ENCODE measurements around the gene CA11.
A peak's percentile ranks its signal among the peaks of the same experiment; 100 is the strongest.
"Not testable (repeated sequence)": the region's sequence is repeated elsewhere in the genome, so short reads cannot be mapped to it uniquely, and the experiment has no call there.

CA11 gene

DNA sequence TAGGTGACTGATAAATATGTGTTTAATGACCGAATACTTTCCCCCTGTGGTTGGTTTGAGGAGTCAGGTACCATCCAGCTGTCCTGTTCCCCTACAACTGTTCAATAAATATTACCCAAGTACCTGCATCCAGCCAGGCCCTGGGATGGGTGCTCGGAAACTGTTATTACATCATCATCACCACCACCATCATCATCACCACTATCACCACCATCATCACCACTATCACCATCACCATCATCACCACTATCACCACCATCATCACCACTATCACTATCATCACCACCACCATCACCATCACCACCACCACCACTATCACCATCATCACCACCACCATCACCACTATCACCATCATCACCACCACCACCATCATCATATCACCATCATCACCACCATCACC lies 22.8 kb upstream of the CA11 start:
- no peak for DNase-seq

DNA sequence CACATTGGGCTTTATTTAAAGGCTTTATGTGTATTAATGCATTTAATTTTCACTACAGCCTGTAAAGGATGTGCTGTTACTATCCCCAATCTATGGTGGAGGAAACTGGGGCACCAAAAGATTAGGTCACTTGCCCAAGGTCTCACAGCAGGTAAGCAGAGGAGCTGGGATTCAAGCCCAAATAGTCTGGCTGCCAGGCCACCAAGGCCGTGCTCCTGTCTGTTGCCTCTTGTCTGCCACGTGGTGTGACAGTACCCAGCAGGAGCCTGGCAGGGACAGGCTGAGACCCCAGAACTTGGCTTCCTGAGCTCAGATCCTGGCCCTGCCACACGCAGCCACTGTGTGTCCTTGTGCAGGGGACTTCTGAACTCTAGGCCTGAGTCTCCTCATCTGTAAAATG lies 22.3 kb upstream of the CA11 start:
- no peak for DNase-seq

DNA sequence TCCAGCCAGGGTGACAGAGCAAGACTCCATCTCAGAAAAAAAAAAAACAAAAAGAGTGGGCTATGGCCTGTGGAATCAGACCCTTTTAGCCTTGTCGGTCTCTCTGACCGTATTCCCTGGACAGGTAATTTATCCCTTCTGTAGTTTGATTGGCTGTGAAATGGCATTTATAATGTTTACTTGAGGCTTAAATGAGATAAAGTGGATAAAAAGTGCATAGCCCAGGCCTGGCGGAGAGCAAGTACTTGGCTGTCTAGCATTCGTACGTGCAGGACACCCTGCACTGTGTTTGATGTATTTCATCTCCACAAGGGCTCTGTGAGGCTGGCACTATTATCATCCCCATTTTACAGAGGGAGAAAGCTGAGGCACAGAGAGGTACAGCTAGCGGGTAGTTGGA lies 19.8 kb upstream of the CA11 start:
- DNase-seq = no peak

DNA sequence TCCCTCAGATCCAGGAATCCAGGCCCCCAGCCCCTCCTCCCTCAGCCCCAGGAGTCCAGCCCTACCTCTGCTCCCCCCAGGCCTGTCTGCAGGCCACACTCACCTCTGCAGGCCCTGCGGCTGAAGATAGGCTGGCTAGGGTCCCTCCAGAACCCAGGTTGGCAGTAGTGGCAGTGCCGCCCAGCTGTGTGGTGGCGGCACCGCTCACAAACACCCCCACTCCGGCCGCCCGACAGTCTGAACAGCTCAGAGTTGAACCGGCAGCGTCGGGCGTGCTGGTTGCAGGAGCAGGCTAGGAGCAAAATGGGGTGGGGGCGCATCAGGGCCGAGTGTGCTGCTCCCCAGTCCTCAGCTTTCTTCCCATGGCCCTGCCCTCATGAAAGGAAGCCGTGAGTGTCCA lies 18.5 kb upstream of the CA11 start:
- no peak for DNase-seq

DNA sequence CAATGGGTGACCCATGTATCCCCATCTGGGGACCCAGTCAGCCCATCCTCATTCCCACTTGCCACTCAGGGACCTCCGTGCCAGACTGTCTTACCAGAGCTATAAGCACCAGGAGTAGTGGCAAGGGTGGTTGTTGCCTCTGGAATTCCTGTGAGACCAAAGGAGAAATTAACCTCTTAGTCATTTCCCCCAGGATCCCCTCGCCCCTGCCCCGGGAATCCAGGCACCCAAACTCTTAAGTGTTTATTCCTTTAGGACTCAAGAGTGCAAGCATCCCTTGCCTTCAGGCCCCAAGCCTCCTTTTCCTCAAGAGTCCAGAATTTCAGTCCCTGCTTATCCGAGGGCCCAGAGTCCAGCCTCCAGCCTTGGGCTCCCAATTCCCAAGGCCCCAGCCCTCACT lies 17.7 kb upstream of the CA11 start:
- DNase-seq = no peak

DNA sequence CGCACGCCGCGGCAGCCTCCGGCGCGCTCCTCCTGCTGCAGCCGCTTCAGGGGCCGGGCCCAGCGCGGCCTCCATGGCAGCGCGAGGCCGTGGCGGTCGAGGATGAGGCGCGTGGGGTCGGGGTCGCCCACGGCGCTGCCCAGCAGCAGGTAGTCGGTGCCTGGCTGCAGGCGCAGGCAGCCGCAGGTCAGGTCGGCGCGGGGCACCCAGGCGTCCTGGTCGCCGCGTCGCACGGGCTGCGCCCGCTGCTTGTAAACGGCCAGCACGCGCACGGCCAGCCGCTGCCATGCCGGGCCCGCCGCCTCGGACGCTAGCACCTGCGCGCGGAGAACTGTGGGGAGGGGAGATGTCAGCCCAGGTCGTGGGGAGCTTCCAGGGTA lies 15.7 kb upstream of the CA11 start:
- DNase-seq = no peak

DNA sequence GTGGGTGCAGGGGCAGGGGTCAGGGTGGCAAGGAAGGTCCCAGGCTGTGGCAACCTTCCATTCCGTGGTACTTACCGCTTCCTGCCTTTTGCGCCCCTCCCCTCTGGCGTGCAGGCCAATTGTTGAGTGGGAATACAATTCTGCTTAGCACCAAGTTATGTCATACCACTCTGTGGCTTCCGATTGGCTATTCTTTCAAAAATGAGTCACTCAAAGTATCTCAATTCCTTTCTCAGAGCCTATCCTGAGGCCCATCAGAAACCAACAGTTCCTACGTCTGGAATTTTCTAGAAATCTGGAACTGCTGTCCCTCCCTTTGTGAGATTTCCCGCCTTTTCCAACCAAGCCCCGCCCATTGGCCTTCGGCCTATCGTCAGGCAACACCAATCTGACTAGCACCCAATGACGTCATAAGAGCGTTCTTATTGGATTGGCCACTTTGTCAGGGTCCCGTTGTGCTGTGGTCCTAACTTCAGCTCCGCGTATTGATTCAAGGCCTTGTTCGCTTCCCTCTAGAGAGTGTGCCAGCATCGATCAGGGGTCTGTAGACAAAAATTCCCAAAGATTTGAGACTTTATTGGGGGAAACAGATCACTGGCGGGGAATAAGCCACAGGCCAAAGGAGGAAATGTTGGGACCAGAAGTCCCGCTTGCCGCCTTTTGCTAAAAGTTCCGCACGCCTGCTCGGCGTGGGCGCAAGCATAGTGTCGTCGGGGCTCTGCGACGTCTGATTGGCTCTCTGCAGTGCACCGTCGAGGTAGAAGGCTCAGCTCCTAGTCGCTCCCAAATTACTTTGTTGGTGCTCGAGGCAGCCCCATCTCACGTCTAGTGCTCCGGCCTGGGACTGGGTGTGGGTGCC lies 15.1 kb upstream of the CA11 start:
- peak; percentile 90 to 91 for DNase-seq

DNA sequence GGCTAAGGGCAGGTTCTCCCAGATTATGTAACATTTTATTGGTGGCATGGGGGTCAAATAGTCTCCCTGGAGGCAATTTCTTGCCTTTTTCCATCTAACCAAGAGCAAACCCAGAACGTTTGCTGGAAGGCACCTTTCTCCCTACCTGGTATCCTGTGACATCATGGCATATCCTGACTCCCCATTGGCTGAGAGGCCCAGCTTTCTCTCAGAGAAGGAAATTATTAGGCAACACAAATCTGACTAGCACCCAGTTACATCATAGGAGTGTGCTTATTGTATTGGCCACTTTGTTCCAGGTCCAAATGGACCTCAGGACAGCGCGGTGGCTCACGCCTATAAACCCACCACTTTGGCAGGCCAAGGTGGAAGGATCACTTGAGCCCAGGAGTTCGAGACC lies 13.8 kb upstream of the CA11 start:
- DNase-seq = no peak

DNA sequence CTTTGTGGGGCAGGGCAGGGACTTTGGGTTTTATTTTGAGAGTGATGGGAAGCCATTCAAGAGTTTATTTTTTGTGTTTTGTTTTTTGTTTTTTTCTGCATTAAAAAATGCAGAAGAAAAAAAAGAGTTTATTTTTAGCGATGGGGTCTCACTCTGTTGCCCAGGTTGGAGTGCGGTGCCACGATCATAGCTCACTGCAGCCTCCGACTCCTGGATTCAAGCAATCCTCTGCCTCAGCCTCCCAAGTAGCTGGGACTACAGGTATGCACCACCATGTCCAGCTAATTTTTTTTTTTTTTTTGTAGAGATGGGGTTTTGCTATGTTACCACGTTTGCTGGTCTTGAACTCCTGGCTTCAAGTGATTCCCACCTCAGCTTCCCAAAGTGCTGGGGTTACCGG lies 12.5 kb upstream of the CA11 start:
- DNase-seq = no peak

DNA sequence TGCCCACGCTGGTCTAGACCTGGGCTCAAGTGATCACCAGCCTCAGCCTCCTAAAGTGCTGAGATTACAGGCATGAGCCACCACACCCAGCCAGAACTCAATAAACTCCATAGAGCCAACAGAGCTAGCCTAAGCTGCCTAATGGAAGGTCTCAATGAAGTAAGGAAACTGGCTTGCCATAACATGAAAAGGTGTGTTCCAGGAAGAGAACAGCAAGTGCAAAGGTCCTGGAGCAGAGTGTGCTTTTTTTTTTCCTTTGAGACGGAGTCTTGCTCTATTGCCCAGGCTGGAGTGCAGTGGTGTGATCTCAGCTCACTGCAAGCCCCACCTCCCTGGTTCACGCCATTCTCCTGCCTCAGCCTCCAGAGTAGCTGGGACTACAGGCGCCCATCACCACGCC lies 11.8 kb upstream of the CA11 start:
- DNase-seq = not testable (repeated sequence)

DNA sequence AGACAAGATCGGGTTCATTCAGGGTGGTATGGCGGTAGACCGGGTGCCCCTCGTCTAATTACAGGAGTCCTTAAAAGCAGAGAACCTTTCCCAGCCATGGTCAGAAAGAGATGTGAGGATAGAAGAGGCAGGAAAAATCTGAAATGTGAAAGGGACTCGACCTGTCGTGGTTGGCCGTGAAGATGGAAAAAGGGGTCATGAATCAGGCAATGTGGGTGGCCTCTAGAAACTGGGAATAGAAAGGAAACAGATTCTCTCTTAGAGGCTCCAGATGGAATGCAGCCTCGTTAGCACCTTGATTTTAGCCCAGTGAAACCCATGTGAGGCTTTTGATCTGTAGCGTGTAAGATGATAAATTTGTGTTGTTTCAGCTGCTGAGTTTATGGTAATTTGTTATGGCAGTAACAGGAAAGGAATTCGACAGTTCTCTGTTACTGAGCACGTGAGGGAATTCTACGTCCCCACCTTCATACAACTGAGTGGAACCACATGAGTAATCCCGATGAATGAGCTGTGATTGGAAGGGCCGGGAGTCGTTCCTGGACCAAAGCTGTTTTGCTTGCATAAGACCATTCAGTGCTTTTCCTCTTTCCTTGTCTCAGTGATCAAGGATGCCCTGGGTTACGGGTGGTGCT lies 11.0 kb upstream of the CA11 start:
- DNase-seq = no peak

DNA sequence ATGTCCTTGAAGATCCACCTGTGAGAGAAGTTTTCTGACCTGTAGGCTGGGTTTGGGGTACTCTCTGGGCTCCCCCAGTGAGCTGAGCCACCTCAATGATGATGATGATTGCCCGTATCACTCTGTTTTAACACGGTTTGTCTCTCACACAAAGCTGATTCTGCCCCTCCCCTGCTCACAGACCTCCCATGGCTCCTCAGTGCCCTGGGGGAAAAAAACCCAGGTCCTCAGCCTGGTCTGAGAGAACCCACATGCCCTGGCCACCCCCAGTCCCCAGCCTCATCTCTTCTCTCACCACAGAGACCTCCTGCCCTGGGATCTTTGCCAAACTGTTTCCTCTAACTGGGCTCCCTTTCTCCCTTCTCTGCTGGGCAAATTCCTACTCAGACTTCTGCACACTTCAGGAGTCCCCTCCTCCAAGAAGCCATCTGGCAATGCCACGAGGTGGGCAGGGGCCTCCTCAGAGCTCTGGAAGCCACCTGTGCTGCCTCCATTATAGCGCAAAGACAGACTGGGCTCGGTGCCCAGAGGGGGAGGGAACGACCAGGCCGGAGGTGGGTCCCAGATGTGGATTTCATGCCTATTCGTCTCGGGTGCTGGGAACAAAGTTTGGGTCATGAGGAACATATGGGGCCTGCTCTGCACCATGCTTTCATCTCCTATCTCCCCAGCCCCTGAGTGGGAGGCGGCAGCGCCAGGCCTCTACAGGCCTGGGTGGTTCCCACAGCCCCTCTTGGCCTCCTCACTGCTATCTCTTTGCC lies 8.5 kb upstream of the CA11 start:
- no peak for DNase-seq

DNA sequence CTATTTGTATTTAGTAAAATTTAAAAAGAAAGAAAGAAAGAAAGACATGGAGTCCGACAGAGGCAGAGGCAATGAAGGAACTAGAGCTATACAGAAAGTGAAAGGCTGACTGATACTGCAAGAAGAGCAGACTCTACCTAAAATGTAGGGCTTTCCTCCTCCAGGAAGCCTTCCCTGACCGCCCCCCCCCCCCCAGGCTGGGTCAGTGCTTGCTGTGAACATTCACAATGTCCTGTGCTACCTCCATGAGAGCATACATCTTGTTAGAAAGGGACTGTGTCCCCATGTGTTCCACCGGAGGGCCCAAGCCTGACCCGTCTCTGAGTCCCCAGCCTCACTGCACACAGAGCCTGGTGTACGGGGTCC lies 5.7 kb upstream of the CA11 start:
- DNase-seq = no peak

DNA sequence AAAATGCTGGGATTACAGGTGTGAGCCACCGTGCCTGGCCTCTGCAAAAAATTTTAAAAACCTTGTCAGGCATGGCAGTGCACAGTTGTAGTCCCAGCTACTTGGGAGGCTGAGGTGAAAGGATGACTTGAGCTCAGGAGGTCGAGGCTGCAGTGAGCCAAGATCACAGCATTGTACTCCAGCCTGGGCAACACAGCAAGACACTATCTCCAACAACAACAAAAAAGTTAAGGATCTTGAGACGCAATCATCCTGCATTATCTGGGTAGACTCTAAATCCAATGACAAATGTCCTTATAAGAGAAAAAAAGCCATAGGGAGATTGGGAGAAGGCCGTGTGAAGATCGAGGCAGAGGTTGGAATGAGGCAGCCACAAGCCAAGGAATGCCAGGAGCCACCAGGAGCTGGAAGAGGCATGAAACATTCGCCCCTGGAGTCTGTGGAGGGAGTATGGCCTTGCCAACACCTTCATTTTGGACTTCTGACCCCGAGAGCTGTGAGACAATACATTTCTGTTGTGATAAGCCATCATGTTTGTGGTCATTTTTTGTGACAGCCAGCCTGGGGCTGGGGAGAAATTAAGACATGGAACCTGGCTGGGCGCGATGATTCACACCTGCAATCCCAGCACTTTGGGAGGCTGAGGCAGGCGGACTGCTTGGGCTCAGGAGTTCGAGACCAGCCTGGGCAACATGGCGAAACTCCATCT lies 5.1 kb upstream of the CA11 start:
- DNase-seq = no peak

DNA sequence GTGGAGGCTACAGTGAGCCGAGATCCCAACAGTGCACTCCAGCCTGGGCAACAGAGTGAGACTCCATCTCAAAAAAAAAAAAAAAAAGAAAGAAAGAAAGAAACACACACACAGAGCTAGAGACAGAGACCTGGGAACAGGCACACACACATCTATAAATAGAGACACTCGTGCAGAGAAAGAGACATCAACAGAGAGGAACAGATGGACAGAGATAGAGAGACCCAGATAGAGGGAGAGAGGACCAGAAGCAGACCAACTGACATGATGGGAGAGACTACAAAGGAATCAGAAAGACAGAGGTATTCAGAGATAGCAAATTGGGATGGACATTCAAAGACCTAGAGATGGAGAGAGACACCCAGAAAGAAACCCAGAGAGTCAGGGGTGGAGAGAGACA lies 2.1 kb upstream of the CA11 start:
- no peak for DNase-seq

DNA sequence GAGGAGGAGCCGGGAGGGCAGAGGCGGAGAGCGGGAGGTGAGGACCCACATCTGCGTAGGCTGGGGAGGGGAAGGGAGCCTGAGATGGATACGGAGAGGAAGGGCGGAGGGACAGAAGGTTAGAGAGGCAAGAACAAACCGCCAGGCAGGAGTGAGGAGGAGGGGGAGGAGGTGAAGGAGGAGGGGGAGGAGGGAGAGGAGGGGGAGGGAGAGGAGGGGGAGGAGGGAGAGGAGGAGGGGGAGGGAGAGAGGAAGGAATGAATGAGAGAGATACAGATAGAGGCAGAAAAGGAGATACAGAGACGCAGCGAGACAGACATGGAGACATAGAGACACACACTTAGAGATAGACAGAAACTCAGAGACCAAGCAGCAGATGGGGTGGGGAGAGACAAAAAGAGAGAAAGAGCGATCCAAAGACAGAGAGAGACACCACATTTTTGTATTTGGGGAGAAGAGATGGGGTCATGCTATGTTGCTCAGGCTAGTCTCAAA lies 782 bp upstream of the CA11 start:
- DNase-seq = no peak

DNA sequence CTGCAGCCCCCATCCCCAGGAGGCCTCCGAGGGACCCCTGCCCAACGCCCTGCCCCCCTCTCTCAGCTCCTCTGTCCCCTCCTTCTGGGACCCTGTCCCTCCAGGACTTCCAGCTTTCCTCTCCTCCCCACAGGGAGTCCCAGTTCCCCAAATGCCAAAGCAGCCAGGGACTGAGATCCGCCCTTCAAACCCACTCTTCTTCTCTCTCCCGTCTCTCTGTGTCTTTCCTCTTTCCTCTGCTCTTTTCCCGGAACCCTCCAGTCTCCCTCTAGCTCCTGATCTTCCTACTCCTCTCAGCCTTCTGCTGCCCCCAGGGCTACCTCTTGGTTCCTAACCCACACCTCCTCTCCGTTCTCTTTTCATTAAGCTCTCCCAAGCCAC lies 377 bp downstream of the CA11 start:
- DNase-seq = peak in 1 of 2 experiments; percentile 53

DNA sequence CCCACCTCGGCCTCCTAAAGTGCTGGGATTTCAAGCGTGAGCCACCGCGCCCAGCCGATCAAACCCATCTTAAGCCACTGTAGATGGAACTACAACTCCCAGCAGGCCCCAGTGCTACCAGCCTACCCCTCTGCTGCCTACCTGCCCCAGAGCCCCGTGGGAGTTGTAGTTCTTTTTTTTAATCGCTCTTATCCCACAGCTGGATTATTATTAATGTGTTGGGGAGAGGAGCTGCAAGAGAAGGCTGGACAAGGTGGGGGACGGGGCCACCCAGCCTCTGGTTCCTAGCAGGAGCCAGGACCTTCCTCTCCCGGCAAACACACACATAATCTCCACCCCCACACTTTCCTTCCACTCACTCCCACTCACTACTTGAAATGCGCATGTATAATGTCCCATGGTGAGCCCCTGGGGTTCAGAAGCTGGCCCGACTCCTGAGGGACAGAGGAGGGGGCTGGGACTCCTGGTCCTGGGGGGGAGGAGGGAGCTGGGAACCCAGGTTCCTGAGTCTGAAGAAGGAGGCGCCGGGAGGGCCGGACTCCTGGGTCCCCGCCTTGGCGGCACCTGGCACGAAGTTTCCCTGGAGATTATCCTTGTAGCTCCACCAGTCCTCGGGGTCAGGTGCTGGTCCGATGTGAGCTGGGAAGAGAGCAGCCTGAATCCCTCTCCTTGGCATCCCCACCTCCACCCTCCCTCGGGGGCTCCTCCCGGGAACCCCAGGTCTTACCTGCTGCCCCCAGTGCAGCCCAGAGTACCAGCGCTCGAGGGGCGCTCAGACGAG lies 958 bp downstream of the CA11 start:
- DNase-seq = peak; percentile 81 to 84

DNA sequence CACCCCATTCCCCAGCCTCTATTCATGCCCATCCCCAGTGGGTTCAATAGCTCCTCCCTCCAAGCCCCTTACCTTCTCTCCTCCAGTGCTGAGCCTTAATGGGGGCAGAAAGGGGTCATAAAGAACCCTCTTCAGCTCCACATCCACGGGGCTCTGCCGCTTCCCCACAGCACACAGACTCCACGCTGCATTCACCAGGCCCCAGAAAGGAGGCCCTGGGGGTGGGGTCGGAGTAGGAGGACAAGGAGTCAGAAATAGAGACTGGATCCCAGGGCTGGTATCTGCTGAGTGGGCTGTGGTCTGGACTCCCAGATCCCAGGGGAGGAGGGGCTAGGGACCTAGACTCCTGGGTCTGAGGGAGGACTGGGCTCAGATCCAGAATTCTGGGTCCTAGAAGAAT lies 1.6 kb downstream of the CA11 start:
- DNase-seq = no peak

DNA sequence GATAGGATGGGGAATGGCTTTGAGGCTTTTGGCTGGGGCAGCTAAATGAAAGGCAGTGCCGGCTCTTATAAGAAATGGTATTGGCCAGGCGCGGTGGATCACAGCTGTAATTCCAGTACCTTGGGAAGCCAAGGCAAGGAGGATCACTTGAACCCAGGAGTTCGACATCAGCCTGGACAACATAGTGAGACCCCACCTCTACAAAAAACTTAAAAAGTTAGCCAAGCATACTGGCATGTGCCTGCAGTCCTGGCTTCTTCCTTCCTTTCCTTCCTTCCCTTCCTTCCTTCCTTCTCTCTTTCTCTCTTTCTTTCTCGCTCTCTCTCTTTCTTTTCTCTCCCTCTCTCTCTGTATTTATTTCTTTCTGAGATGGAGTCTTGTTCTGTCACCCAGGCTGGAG lies 3.1 kb downstream of the CA11 start:
- no peak for DNase-seq

DNA sequence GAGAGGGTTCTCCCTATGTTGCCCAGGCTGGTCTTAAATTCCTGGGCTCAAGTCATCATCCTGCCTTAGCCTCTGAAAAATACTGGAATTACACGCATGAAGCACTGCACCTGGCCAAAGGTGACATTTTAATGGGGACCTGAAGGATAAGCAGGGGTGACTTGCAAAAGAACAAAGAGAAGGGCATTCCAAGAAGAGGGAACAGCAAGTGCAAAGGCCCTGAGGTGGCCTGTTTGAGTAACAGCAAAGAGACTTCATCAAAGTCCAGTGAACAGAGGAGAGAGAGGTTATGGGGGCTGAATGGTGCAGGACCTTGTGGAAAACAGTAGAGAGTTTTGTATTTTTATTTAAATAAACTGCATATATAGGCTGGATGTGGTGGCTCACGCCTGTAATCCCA lies 4.1 kb downstream of the CA11 start:
- no peak for DNase-seq

Data from activated T-cell treated with anti-CD3 and anti-CD28 coated beads, Interleukin-2, amount 50 U/mL, for 48 hours (primary cell).